ENCODE data around the gene DDX51. TPM values are rescaled to one million over a fixed set of nuclear protein-coding genes. Genes with fewer than 3 reads are reported as not detected.

The DDX51 gene
- polyA plus RNA-seq, 2 of the 4 experiments (the other 2 are of a cell fraction), result 10.2 to 22.6 TPM

DNA sequence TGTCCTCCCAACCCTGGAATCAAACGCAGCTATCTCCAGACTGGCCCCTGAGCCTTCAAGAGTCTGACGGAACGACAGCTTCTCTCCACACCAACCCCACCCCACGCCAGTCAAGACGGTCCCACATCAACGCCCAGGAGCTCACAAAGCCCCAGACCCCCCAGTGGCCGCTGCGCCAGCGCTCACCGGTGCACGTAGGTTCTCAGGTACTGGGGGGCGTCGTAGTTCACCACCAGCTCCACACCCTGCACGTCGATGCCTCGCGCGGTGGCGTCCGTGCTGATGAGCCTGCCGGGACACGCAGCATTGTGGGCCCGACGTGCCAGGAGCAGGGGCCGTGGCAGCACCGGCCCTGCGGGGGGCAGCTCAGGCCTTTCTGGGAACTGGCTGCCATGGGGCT is 4.2 kb downstream of the DDX51 start:
- DNase-seq (ENCODE audit: low read depth in 1 of 2, low spot score in 1 of 2), result no peak
- Histone ChIP-seq H3K27ac (no peak overlapping the region), H3K4me3 (no peak overlapping the region), H3K9me3 (no peaks in the 10 kb centered on the region), H3K4me1 (peaks cover 9% of the 10 kb centered on the region; the same call in 1 of the 3 replicates), H3K4me2 (no peak overlapping the region)
- ATAC-seq, result no peak
- CTCF ChIA-PET, result interaction anchor here (1.4 to 1.9 kb wide), 3 partner anchors 9 to 14 kb away, joined by 5 to 8 read pairs (median 5); no protein-coding TSS in a partner anchor
- POLR2A ChIA-PET, result no interaction called here
- no peak for FAIRE-seq
- TF ChIP-seq CHD4 (IDR thresholded peaks at IDR 0.05; ENCODE audit: borderline replicate concordance) (no peak), TP53 (CRISPR knock-in tag; IDR thresholded peaks at IDR 0.05) (no peak), CHD2 (IDR thresholded peaks at IDR 0.05; ENCODE audit: low read length, partially characterized antibody) (no peak), NPAS2 (CRISPR knock-in tag; IDR thresholded peaks at IDR 0.05; ENCODE audit: borderline replicate concordance) (no peak), NFE2L2 (conservative IDR thresholded peaks at IDR 0.05; ENCODE audit: low read length) (no peak), MAZ (IDR thresholded peaks at IDR 0.05; ENCODE audit: borderline replicate concordance, low read depth, low read length) (no peak), POLR2AphosphoS2 (conservative IDR thresholded peaks at IDR 0.05; ENCODE audit: low read length) (no peak), TFCP2L1 (CRISPR knock-in tag; IDR thresholded peaks at IDR 0.05) (no peak), RNF2 (IDR thresholded peaks at IDR 0.05; ENCODE audit: borderline replicate concordance, low read depth) (no peak), JUN (IDR thresholded peaks at IDR 0.05) (no peak), POLR2A (IDR thresholded peaks at IDR 0.05; ENCODE audit: low read length) (no peak), CEBPB (IDR thresholded peaks at IDR 0.05) (no peak)
- TF ChIP-seq, protein P1, sequence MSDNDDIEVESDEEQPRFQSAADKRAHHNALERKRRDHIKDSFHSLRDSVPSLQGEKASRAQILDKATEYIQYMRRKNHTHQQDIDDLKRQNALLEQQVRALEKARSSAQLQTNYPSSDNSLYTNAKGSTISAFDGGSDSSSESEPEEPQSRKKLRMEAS (IDR thresholded peaks at IDR 0.05), result no peak
- 93% methylated on average over 20 of the region's 27 CpGs for WGBS (ENCODE audit: missing lambda C conversion rate)

DNA sequence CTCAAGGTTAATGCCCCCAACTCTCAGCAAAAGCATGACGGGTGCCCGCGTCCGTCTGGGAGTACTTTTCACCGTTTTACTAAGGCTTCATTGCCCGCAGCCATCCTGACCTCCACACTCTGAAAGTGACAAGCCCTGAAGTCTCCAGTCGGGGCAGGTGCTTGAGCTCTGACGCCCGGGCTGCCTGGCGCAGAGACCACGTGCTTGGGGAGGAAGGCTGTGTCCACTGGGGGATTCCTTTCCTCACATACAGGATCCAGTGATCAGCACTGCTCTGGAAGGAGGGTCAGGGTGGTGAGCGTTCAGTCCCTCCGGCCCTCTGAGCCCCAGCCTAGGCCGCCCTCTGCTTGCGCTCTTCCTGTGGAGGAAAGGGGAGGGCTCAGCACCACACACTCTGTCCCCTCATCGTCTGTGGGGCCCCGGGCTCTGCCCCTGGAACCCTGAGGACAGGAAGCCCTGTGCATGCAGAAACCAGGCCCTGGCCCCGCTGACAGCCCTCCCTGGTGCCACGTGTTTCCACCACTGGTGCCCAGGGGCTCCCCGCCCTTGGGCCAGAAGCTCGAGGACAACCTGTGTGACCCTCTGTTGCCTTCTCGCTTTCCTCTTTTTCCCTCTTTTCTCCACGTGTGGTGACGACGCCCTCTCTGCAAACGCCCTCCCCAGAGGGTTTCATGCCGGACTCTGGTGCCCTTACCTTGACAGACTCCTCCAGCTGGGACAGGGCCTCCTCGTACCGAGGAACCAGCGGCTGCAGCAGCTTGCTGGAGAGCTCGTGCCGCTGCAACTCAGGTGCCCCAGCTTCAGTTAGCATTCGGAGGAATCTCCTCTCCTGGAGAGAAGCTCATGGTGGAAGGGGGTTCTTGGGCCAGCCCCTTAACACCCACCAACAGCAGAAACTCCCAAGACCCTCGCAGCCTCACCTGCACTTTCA is 4.9 kb downstream of the DDX51 start:
- H3K27ac ChIP-seq, result no peak overlapping the region
- H3K4me3 ChIP-seq, result no peak overlapping the region
- no peak; a peak in 1 of 6 replicates for ATAC-seq
- DNase-seq (ENCODE audit: low read depth in 1 of 2, low spot score in 1 of 2), result no peak
- CTCF ChIA-PET, result interaction anchor here (1.4 to 1.9 kb wide), 3 partner anchors 8 to 14 kb away, joined by 5 to 8 read pairs (median 5); no protein-coding TSS in a partner anchor
- WGBS (ENCODE audit: missing lambda C conversion rate), result 89% methylated on average over 34 of the region's 34 CpGs
- H3K4me1 ChIP-seq, result peaks cover 9% of the 10 kb centered on the region; the same call in 1 of the 3 replicates
- no peak for FAIRE-seq
- H3K4me2 ChIP-seq, result no peak overlapping the region
- no peaks in the 10 kb centered on the region for H3K9me3 ChIP-seq
- TF ChIP-seq EHMT2 (IDR thresholded peaks at IDR 0.05; ENCODE audit: low read depth) (no peak), TFCP2L1 (CRISPR knock-in tag; IDR thresholded peaks at IDR 0.05) (no peak), CEBPB (IDR thresholded peaks at IDR 0.05) (no peak), SMC3 (IDR thresholded peaks at IDR 0.05) (no peak), FOSL2 (IDR thresholded peaks at IDR 0.05) (no peak), FOSL2 (CRISPR knock-in tag; IDR thresholded peaks at IDR 0.05) (no peak), E2F6 (IDR thresholded peaks at IDR 0.05; ENCODE audit: borderline replicate concordance, low read depth) (no peak), ESRRA (IDR thresholded peaks at IDR 0.05; ENCODE audit: borderline replicate concordance, low read length) (no peak), ATOH8 (CRISPR knock-in tag; IDR thresholded peaks at IDR 0.05; ENCODE audit: low read depth) (no peak)
- POLR2A ChIA-PET, result no interaction called here

DNA sequence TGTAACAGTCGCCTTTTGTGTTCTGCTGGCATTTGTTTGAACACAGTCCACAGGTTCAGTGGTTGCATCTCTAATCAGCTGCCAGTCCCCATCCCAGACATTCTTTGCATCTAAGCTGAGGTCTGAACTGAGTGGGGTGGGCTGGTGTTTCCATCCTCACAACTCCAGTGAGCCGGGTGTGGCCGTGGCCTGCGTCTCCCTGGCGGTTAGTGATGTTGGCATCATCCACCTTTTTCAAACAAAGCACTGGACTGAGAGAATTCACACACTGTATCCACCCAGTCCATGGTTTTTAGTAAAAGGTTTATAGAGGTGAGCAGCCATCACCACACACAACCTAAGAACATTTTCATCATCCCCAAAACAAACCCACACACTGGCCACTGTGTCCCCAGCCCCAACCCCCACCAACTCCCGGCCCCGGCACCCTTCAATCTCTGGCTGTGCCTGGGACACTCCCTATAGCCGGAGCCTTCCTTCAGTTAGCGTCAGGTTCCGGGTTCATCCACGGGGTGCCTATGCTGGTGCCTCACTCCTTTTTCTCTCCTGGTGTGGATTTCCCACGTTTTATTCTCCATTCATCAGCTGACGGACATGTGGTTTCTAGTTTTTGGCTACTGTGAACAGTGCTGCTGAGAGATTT is 6.5 kb downstream of the DDX51 start:
- WGBS (ENCODE audit: missing lambda C conversion rate), result 78% methylated on average over 11 of the region's 13 CpGs
- CTCF ChIA-PET, result interaction anchor here (1.1 kb wide), 1 partner anchor 276 kb away, joined by 4 read pairs; no protein-coding TSS in a partner anchor
- FAIRE-seq (no peak), ATAC-seq (peak; percentile 9 to 10; a peak in 4 of 6 replicates), DNase-seq (ENCODE audit: low read depth in 1 of 2, low spot score in 1 of 2) (no peak)
- no peak overlapping the region for H3K27ac ChIP-seq
- H3K4me2 ChIP-seq, result no peak overlapping the region
- POLR2A ChIA-PET, result no interaction called here
- no peak overlapping the region for H3K4me3 ChIP-seq
- H3K9me3 ChIP-seq, result no peaks in the 10 kb centered on the region
- peaks cover 3% of the 10 kb centered on the region; the same call in 1 of the 3 replicates for H3K4me1 ChIP-seq
- TF ChIP-seq ESRRA (IDR thresholded peaks at IDR 0.05; ENCODE audit: borderline replicate concordance, low read length) (no peak), REST (IDR thresholded peaks at IDR 0.05) (no peak), MAZ (IDR thresholded peaks at IDR 0.05; ENCODE audit: borderline replicate concordance, low read depth, low read length) (no peak), ZNF302 (CRISPR knock-in tag; IDR thresholded peaks at IDR 0.05) (no peak), JUN (IDR thresholded peaks at IDR 0.05) (no peak), HOXB13 (CRISPR knock-in tag; IDR thresholded peaks at IDR 0.05; ENCODE audit: low read depth) (no peak)
- TF ChIP-seq, protein P2, sequence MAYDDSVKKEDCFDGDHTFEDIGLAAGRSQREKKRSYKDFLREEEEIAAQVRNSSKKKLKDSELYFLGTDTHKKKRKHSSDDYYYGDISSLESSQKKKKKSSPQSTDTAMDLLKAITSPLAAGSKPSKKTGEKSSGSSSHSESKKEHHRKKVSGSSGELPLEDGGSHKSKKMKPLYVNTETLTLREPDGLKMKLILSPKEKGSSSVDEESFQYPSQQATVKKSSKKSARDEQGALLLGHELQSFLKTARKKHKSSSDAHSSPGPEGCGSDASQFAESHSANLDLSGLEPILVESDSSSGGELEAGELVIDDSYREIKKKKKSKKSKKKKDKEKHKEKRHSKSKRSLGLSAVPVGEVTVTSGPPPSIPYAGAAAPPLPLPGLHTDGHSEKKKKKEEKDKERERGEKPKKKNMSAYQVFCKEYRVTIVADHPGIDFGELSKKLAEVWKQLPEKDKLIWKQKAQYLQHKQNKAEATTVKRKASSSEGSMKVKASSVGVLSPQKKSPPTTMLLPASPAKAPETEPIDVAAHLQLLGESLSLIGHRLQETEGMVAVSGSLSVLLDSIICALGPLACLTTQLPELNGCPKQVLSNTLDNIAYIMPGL (CRISPR knock-in tag; IDR thresholded peaks at IDR 0.05; ENCODE audit: borderline replicate concordance), result no peak

Data from A549 (cell line).